Midbrain (tissue), 1 donor: ENCODE measurements around the gene HNRNPU.

Experiments used
- DNase-seq: peaks from one replicate; lab custom pipeline; 2025; lab: John Stamatoyannopoulos, UW

Gene HNRNPU

DNA sequence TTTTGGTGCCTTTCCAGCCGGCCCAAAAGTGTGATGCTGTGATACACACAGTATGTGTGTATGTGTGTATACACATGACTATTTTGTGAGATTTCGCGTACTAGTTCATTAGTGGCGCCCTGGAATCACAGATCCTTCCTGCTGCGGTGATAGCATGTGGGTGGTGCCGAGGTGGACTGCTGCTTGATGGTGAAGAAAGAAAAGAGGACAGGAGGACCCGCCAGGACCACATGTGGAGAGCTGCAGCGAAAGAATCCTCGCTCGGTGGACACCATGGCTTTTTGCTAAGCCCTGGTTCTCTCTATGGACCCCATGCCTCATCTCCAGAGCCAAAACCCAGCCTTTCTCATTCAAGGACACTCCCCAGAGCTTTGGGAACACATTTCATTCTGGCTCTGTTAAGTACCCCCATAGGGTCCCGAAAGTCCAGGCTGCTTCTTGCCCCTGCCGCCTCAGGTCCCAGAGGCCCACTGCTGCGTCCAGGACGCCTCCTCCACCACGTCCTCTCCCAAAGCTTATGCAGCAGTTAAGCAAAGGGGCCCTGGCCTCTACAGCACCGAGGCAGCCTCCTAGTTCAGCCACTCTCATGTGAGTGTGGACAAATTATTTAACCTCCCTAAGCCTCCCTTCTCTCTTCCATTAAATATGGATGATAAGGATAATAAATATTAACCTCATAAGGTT, 61.6 kb downstream of the HNRNPU start:
- no peak for DNase-seq

DNA sequence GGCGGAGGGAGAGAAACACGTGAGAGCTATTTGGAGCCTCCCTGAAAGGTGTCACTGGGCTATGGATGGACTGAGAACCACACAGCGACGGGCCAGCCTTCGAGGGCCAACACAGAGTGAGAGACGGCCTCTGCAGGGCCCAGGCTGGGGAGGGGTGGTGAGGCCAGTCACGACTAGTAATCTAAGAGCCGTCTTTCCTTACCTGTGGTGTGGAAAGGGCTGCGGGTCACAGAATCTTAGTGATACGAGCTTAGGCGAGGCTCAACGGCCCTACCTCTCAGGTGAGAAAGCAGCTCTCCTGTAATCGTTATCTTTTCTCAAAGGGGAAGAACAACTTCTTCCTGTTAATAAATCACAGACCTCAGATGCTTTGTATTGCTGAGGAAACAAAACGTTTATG, 62.3 kb downstream of the HNRNPU start:
- DNase-seq, result no peak

DNA sequence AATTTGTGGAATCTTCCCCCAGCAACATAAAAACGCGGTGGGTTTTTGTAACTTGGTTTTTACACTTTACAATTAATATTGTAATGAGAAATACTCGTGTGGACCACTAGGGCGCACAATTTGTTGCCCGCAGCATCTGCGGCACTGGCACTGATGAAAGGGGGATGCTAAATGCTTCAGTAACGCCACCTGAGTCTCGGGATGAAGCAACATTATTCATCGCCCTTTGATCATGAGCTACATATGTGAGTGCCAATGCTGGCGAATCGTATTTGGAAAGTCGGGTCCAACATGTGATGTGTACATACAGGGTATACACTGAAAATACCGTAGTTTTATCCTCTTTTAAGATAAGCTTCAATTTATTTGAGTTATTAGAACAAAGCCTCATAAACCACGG, 63.1 kb downstream of the HNRNPU start:
- DNase-seq, result peak; percentile 24

DNA sequence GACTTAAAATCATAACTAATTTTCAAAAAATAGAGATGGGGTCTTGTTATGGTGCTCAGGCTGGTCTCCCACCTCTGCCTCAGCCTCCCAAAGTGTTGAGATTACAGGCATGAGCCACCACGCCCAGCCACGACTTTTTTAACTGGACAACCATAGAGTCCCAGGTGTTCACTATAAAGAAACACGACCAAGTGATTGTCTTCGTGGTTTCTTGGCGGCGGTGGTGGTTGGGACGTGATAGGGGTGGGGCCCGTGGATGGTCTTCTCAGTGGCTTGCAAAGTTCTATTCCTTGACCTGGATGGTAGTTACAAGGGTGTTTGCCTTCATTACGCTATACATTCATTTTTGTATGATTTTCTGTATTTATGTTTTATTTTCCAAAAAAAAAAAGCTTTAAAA, 63.5 kb downstream of the HNRNPU start:
- DNase-seq, result no peak
